ENCODE results near the gene LDHD. TPM values are rescaled to one million over a fixed set of nuclear protein-coding genes. Genes with fewer than 3 reads are reported as not detected.

LDHD gene
- total and polyA plus RNA-seq, 2 of the 8 experiments (the other 6 are each of a cell fraction or from before 2014, with no cell fraction given): 14.9 to 18.2 TPM

GRCh38 chr16:75083813-75084212 lies 32.8 kb downstream of the LDHD start:
- H2AK5ac ChIP-seq (ENCODE audit: low read depth, low read length): no peak overlapping the region

More at GRCh38 chr16:75083813-75084212, 32.8 kb downstream of the LDHD start:
- no peak overlapping the region for H2BK20ac ChIP-seq (ENCODE audit: low read length)
- no peak overlapping the region for H3K56ac ChIP-seq (replicated peaks; ENCODE audit: insufficient read length, low read depth, low read length)
- 89% methylated on average over 5 of the region's 5 CpGs; no CpG with 5 or more reads in 1 of the 2 experiments for WGBS, 2 experiments (ENCODE audit: extremely low coverage in 1 of 2, insufficient coverage in 1 of 2, insufficient read length in 1 of 2, insufficient replicate concordance in 2 of 2, low coverage in 1 of 2, low lambda C conversion rate in 2 of 2, missing lambda C conversion rate in 1 of 2)
- H3K14ac ChIP-seq (ENCODE audit: insufficient read length): no peak overlapping the region
- POLR2A ChIA-PET (ENCODE audit: partially characterized antibody): no interaction called here
- H2BK15ac ChIP-seq (ENCODE audit: low read length): no peak overlapping the region
- no peak overlapping the region for H2AFZ ChIP-seq (ENCODE audit: low read length)
- no peak overlapping the region for H3K27ac ChIP-seq (ENCODE audit: low read depth, low read length)
- DNase-seq (ENCODE audit: low read depth in 1 of 2, low spot score in 2 of 2) (no peak), FAIRE-seq (no peak)
- CTCF ChIA-PET (ENCODE audit: partially characterized antibody): interaction anchor here (1.3 to 13.7 kb wide), 3 partner anchors 12 to 26 kb away, joined by 3 to 90 read pairs (median 9); no protein-coding TSS in a partner anchor
- H4K91ac ChIP-seq (replicated peaks; ENCODE audit: insufficient read length, low read length): peak overlapping the region; percentile 59
- H3K27me3 ChIP-seq (replicated peaks in 1 of 4; ENCODE audit: control insufficient read depth in 3 of 4, extremely low read depth in 1 of 4, insufficient read depth in 3 of 4, low read length in 3 of 4): no peaks in the 10 kb centered on the region
- H2BK12ac ChIP-seq (ENCODE audit: low read depth, low read length): no peak overlapping the region
- H3K4me1 ChIP-seq (replicated peaks in 1 of 4; ENCODE audit: control insufficient read depth in 3 of 4, insufficient read depth in 4 of 4, low read length in 3 of 4): peaks cover 5 to 19% (median 11%) of the 10 kb centered on the region in 4 experiments
- no peak overlapping the region for H2BK5ac ChIP-seq (ENCODE audit: low read depth, low read length)
- H3K9ac ChIP-seq (replicated peaks in 1 of 4; ENCODE audit: extremely low read depth in 1 of 4, low read depth in 3 of 4, low read length in 3 of 4): no peak overlapping the region
- H3K79me1 ChIP-seq (ENCODE audit: low read depth, low read length): peaks cover 9% of the 10 kb centered on the region; the same call in 1 of the 2 replicates
- no peak overlapping the region for H4K5ac ChIP-seq (ENCODE audit: insufficient read length, low read depth, low read length)
- H4K8ac ChIP-seq (ENCODE audit: extremely low read depth, insufficient read depth, low read length): no peak overlapping the region
- no peak overlapping the region for H3K4me3 ChIP-seq (ENCODE audit: extremely low read depth in 1 of 4, insufficient read depth in 2 of 4, low read depth in 3 of 4, low read length in 4 of 4)
- H3K4me2 ChIP-seq (ENCODE audit: insufficient read depth in 1 of 2, low read depth in 2 of 2, low read length in 2 of 2): no peak overlapping the region
- H4K20me1 ChIP-seq (replicated peaks in 1 of 2; ENCODE audit: control insufficient read depth in 1 of 2, insufficient read depth in 2 of 2, low read length in 2 of 2): peaks cover 4 to 18% of the 10 kb centered on the region in 2 experiments
- H3K4ac ChIP-seq (replicated peaks; ENCODE audit: insufficient read length, low read depth, low read length): no peak overlapping the region
- H3K36me3 ChIP-seq (ENCODE audit: control insufficient read depth in 2 of 4, insufficient read depth in 4 of 4, low read length in 3 of 4): no peaks in the 10 kb centered on the region; a peak in 1 of 8 replicates
- no peak overlapping the region for H3K18ac ChIP-seq (ENCODE audit: extremely low read depth, low read length)
- no peak for TF ChIP-seq RFX5 (IDR thresholded peaks at IDR 0.05; ENCODE audit: borderline replicate concordance, low read depth, low read length)
- TF ChIP-seq ASH2L (IDR thresholded peaks at IDR 0.05; ENCODE audit: low read length): no peak
- no peak for TF ChIP-seq SP1 (IDR thresholded peaks at IDR 0.05; ENCODE audit: low read depth, low read length)
- no peak for TF ChIP-seq HDAC6 (IDR thresholded peaks at IDR 0.05; ENCODE audit: low read depth, low read length)
- TF ChIP-seq ZNF274 (IDR thresholded peaks at IDR 0.05; ENCODE audit: borderline replicate concordance, extremely low read depth, low read length): no peak
- no peak for TF ChIP-seq RBBP5 (IDR thresholded peaks at IDR 0.05; ENCODE audit: borderline replicate concordance, low read depth, low read length)
- no peak for TF ChIP-seq SAP30 (IDR thresholded peaks at IDR 0.05; ENCODE audit: insufficient read depth, insufficient replicate concordance, low read length)
- no peak for TF ChIP-seq CHD2 (IDR thresholded peaks at IDR 0.05; ENCODE audit: low read length)
- no peak for TF ChIP-seq BACH1 (IDR thresholded peaks at IDR 0.05; ENCODE audit: low read length)
- H3K23me2 ChIP-seq (ENCODE audit: low read depth, low read length): no peaks in the 10 kb centered on the region
- peaks cover 3 to 91% of the 10 kb centered on the region in 2 experiments for H3K79me2 ChIP-seq (ENCODE audit: control insufficient read depth in 1 of 2, insufficient read depth in 2 of 2, low read length in 2 of 2)
- no peak overlapping the region for H2BK120ac ChIP-seq (replicated peaks; ENCODE audit: low read depth, low read length)
- H3K23ac ChIP-seq (ENCODE audit: insufficient read length): no peak overlapping the region
- H3K9me3 ChIP-seq (ENCODE audit: insufficient read depth in 2 of 2, low read depth in 1 of 2, low read length in 1 of 2): no peaks in the 10 kb centered on the region

Data from H1 (cell line).